WTC11 (cell line): Measurements from ENCODE around the gene BRICD5.

Source experiments
- CTCF ChIP-seq: fragments of 200-600 bp; IDR thresholded peaks from 2 replicates; pipeline ENCODE4 v1.8.0; 2022; ENCODE audit warnings: antibody characterized with exemption
- FOXP1 ChIP-seq: sonication (generic); formaldehyde crosslinking; IDR thresholded peaks from 2 replicates; pipeline ENCODE4 v1.8.0; 2022; ENCODE audit warnings: missing genetic modification reagents, mild to moderate bottlenecking, moderate library complexity, borderline replicate concordance
- JUN ChIP-seq: sonication (generic); formaldehyde crosslinking; IDR thresholded peaks from 2 replicates; pipeline ENCODE4 v1.8.0; 2023; ENCODE audit warnings: mild to moderate bottlenecking, missing genetic modification reagents
- STAT6 ChIP-seq: sonication (generic); formaldehyde crosslinking; conservative IDR thresholded peaks from 2 replicates; pipeline ENCODE4 v1.8.1; 2023; ENCODE audit warnings: mild to moderate bottlenecking, low read depth, missing genetic modification reagents, moderate library complexity
- ZNF317 ChIP-seq: sonication (generic); formaldehyde crosslinking; IDR thresholded peaks from 2 replicates; pipeline ENCODE4 v1.8.1; 2023; ENCODE audit warnings: low read depth, mild to moderate bottlenecking, moderate library complexity, missing genetic modification reagents, borderline replicate concordance
- ZNF532 ChIP-seq: fragments of 250-450 bp; sonication (Bioruptor Pico); IDR thresholded peaks from 2 replicates; pipeline ENCODE4 v1.9.0; 2021; ENCODE audit warnings: mild to moderate bottlenecking, borderline replicate concordance

- TF ChIP-seq STAT6 (CRISPR knock-in tag) (no peak), JUN (CRISPR knock-in tag) (no peak), CTCF (no peak), ZNF317 (no peak), FOXP1 (CRISPR knock-in tag) (no peak), ZNF532 (CRISPR knock-in tag) (no peak)
Measured at GRCh38 chr16:2195322-2196161, 15.1 kb downstream of the BRICD5 start.
